ENCODE data around the gene CDRT15.
"Not testable (repeated sequence)": the region's sequence is repeated elsewhere in the genome, so short reads cannot be mapped to it uniquely, and the experiment has no call there.

The CDRT15 gene

DNA sequence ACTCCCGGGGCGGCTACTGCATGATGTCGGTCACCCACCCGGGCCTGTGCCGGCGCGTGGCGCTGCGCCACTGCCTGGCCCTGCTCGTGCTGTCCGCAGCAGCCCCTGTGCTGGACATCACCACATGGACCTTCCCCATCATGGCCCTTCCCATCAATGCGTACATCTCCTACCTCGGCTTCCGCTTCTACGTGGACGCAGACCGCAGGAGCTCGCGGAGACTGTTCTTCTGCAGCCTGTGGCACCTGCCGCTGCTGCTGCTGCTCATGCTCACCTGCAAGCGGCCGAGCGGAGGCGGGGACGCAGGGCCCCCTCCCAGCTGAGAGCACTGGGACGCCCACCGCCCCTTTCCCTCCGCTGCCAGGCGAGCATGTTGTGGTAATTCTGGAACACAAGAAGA is 29.8 kb downstream of the CDRT15 start:
- DNase-seq (ENCODE audit: low read depth), result no peak

GRCh38 chr17:14205992-14206461 is 30.6 kb downstream of the CDRT15 start:
- peak; percentile 69 for DNase-seq (ENCODE audit: low read depth)

- DNase-seq (ENCODE audit: low read depth), result no peak
Observed at GRCh38 chr17:14205380-14205779, 31.3 kb downstream of the CDRT15 start.

- no peak for DNase-seq (ENCODE audit: low read depth)
Observed at GRCh38 chr17:14204546-14204945, 32.1 kb downstream of the CDRT15 start.

GRCh38 chr17:14204084-14204483 is 32.6 kb downstream of the CDRT15 start:
- no peak for DNase-seq (ENCODE audit: low read depth)

- no peak for DNase-seq (ENCODE audit: low read depth)
Observed at GRCh38 chr17:14203388-14203787, 33.3 kb downstream of the CDRT15 start.

GRCh38 chr17:14202388-14203166 is 34.1 kb downstream of the CDRT15 start:
- no peak for DNase-seq (ENCODE audit: low read depth)

- DNase-seq (ENCODE audit: low read depth), result no peak
Observed at GRCh38 chr17:14201988-14202380, 34.7 kb downstream of the CDRT15 start.

- peak; percentile 43 for DNase-seq (ENCODE audit: low read depth)
Observed at GRCh38 chr17:14201021-14201987, 35.4 kb downstream of the CDRT15 start.

DNA sequence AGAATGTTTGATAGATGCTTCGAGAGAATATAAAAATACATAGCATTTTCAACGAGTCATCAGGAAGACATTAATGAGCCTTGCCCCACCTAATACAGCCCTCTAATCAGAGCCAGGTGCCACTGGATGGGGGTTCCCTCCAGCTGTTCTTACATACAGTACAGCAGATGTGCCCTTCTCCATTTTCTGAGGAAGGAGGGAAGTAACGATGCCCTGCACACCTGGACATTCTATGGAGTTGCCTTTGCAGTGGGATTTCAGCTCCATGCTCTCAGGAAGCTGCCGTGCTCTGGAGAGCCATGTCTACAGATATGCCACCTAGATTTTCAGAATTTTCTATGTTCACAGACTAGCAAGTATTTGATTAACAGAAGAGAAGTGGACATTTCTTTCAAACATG is 36.3 kb downstream of the CDRT15 start:
- no peak for DNase-seq (ENCODE audit: low read depth)

DNA sequence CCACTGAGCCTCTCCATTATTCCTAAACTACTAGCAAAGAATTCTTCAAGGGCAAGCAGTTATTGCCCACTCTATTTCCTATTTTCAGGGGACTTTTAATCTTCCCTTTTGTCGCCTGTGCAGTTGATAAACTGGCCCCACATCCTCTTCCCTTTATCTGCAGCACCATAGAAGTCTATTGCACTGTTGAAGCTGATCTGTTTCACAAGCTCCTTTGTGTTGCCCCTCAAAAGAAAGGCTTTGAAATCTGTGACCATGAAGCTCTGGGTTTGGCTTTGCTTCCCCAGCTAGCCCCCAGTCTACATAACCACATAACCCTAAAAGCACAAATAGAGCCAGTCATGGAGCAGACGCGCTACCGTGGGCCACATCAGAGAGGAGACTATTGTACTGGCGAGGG is 37.1 kb downstream of the CDRT15 start:
- DNase-seq (ENCODE audit: low read depth), result no peak

GRCh38 chr17:14198575-14198974 is 38.1 kb downstream of the CDRT15 start:
- no peak for DNase-seq (ENCODE audit: low read depth)

- no peak for DNase-seq (ENCODE audit: low read depth)
Observed at GRCh38 chr17:14198013-14198412, 38.6 kb downstream of the CDRT15 start.

GRCh38 chr17:14197586-14197985 is 39.1 kb downstream of the CDRT15 start:
- no peak for DNase-seq (ENCODE audit: low read depth)

DNA sequence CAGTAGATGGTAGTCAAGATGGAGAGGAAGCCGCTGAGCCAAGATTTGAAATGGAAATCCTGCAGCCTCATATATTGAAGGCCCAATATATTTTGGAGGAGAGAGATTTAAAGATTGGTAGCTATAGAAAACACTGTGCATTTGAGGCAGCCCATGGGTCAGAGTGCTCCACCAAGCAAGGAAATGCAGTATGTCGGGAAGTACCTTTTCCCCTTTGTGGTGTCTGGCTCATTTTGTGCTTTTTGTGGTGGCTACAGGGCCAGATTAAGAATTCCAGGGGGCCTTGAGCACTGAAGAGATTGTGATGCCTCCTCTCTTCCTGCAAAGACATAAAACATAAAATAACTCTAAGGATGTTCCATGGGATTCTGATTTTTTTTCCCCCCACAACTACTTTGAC is 39.6 kb downstream of the CDRT15 start:
- no peak for DNase-seq (ENCODE audit: low read depth)

GRCh38 chr17:14196377-14196997 is 40.2 kb downstream of the CDRT15 start:
- DNase-seq (ENCODE audit: low read depth), result no peak

- not testable (repeated sequence) for DNase-seq (ENCODE audit: low read depth)
Observed at GRCh38 chr17:14192636-14193344, 43.9 kb downstream of the CDRT15 start.

DNA sequence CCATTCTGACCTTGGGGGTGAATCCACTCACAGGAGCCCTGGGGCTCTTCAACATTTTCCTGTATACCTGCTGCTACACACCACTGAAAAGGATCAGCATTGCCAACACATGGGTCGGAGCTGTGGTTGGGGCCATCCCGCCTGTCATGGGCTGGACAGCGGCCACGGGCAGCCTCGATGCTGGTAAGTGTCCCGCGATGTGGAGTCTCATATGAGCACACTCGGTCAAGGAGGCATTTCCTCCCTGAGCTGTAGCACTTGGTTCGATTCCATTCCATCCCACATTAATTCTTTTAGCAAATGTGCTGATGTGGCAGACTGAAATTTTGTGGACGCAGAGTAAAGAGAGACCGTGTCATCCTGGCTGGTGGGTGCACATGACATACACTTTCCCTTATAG is 44.6 kb downstream of the CDRT15 start:
- not testable (repeated sequence) for DNase-seq (ENCODE audit: low read depth)

- not testable (repeated sequence) for DNase-seq (ENCODE audit: low read depth)
Observed at GRCh38 chr17:14191469-14191868, 45.2 kb downstream of the CDRT15 start.

DNA sequence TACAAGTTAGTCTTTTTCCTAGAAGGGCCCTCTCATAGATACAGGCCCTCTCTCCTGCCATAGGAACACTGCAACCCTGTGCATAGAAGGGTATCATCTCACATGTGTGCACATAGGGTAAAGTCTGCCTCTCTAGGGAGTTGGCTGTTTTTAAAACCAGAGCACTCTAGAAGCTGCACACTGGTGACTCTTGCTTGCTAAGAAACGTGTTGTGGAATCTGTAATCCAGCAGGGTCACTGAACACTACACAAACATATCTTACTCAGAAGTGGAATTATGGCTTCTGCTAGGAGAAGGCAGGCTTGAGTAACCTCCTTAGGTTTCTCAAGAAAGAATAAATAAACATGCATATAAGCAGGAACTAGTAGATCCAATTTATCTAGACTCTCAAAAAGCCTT is 45.9 kb downstream of the CDRT15 start:
- DNase-seq (ENCODE audit: low read depth), result not testable (repeated sequence)

DNA sequence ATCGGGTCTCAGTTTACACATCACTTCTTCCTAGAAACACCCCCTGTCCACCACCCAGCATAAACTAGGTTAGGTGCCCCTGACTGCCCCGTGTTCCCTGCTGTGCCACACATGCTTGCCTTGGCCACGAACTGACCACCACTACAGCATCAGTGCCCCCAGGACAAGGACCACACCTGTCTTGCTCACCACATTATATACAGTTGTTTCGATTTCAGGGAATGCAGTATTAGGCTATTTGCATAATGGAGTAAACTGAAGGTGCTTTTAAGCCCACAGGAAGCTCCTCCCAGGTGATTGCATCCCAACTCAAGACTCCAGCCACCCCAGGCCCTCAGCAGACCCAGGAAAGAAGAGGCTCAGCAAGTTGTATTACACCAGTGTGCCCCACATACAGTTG is 50.2 kb downstream of the CDRT15 start:
- DNase-seq (ENCODE audit: low read depth), result not testable (repeated sequence)
